NCI-H446 (cell line): Measurements from ENCODE around the gene MND1.

Experiments
- DNase-seq, 2 experiments: peaks; one replicate each; lab custom pipeline; 2025; lab: John Stamatoyannopoulos, UW

Gene MND1

GRCh38 chr4:153346563-153346962 is 2.1 kb downstream of the MND1 start:
- no peak for DNase-seq

DNA sequence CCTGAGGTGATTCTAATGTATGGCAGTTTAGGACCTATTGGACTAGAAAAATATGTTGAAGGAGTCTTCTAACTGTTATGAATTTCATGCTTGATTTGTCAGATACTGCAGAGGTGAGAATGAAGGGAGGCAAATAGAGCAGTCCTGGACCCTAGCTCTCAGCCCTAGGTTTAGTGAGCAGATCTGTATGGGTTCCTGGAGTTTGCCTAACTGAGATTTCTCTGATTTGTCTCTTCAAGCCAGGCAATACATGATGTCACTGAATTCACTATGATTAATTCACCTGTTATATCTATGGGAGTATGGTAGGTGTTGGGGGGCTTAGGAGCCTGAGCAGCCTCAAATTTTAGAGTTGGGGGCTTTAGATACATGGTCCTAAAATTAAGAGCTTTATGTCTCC is 2.6 kb downstream of the MND1 start:
- no peak for DNase-seq

DNA sequence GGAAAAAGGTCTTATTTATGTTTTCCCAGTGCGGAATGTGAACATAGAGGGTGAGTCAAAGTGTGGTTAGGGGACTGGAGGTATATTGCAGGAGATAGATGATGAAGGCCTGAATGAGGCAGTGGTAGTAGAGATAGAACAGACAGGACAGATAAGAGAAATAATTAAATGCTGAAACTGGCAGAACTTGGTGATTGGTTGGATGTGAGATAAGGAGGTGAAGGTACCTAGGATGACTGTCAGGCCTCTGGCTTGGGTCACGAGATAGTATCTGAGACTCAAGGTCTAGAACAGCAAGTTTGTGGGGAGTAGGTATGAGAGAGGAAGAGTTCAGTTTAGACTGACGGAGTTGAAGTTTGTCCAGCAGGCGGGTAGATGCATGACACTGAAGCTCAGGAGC is 3.5 kb downstream of the MND1 start:
- DNase-seq, result no peak

- DNase-seq, result no peak
These were observed 4.8 kb downstream of the MND1 start for GRCh38 chr4:153349206-153349805.

GRCh38 chr4:153362184-153362583 is 17.7 kb downstream of the MND1 start:
- DNase-seq, result peak in 1 of 2 experiments; percentile 15

- no peak for DNase-seq
These were observed 19.6 kb downstream of the MND1 start for GRCh38 chr4:153364061-153364460.

- DNase-seq, result no peak
These were observed 20.5 kb downstream of the MND1 start for GRCh38 chr4:153365003-153365402.

- no peak for DNase-seq
These were observed 22.0 kb downstream of the MND1 start for GRCh38 chr4:153366486-153366885.

DNA sequence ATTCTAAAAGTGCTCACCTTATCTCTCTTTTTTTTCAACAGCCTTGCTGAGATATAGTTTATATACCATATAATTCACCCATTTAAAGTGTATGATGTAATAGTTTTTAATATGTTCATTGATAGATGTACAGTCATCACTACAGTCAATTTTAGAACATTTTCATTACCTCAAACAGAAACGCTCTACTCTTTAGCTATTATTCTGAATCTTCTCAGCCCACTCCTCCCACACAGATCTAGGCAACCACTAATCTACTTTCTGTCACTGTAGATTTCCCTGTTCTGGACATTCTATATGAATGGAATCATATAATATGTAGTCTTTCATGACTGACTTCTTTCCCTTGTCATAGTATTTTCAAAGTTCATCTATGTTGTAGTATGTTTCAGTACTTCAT is 22.6 kb downstream of the MND1 start:
- DNase-seq, result no peak

DNA sequence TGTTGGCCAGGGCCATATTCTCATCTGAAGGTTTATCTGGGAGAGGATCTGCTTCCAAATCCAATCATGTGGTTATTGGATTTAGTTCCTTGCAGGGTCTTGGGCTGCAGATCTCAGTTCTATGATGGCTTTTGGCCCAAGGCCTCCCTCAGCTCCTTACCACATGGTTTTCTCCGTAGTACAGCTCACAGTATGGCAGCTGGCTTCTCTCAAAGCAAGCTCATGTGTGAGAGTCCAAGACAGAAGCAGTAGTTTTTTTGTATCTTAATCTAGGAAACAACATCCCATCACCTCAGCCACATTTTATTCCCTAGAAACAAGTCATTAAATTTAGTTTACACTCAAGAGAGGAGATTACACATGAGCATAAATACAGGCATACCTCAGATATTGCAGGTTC is 24.5 kb downstream of the MND1 start:
- DNase-seq, result no peak

DNA sequence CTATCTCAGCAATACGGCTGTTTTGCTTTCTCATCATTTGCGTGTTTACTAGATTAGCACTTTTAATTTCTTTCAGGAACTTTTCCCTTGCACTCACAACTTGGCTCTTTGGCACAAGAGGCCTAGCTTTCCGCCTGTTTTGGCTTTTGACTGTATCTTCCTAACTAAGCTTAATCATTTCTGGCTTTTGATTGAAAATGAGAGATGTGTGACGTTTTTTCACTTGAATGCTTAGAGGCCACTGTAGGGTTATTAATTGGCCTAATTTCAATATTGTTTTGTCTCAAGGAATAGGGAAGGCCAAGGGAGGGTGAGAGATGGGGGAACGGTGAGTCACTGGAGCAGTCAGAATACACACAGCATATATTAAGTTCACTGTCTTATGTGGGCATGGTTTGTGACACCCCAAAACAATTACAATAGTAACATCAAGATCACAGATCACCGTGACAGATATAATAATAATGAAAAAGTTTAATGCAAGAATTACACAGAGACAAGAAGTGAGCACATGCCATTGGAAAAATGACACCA is 27.3 kb downstream of the MND1 start:
- no peak for DNase-seq

DNA sequence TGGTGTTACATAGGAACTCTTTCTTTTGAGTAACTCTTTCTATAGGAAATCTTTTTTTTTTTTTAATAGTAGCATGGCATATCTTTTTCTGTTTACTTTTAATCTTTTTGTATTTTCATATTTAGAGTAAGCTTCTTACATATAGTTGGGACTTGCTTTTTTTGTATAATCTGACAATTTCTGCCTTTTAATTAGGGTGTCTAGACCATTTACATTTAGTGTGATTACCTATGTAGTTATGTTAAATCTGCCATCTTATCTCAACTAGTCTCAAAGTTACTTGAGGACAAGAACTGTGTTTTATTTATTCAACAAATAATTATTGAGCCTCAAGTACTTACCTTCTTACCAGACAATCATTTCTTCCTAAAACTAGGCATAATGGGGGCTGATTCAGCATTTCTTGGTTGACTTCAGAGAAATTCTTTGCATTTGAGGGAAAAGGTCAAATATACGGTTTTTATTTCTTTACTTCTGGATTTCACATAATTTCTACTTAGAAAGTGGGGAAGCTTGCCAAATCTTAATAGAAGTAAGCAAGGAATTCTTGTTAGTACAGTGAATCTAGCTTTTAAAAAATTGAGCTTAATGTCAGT is 28.6 kb downstream of the MND1 start:
- DNase-seq, result no peak

DNA sequence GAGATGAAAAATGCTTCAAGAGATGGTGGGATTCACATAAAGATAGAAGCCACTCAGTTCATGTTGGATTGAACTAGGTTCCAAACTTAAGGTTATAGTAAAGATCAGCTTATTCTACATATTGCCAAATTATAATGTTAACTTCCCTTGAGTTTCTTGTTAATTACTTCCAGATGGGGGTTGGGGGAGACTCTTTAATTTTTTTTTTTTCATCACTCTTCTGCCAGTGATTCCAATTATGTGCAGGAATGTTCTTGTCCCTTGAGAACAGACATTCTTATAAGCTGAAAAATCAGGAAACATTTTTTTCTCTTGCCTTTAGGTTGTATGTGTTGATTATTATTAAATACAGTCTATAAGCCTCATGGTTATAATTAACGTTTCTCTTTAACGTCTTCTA is 30.0 kb downstream of the MND1 start:
- no peak for DNase-seq

DNA sequence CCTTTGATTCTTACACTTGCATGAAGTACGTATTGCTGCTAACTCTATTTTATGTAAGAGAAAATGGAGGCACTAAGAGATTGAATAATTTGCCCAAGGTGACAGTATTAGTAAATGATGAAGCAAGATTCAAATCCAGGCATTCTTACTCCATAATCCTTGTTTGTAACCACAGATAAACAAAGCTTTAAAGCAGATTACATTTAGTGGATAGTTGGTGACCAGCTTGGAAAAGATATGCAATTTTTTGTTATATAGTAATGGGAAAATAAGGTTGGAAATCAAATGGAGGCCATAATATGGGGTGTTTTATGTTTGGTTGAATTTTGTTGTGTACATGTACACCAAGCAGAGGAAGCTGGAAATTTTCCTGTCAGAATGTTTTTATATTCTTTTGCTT is 30.8 kb downstream of the MND1 start:
- DNase-seq, result no peak

DNA sequence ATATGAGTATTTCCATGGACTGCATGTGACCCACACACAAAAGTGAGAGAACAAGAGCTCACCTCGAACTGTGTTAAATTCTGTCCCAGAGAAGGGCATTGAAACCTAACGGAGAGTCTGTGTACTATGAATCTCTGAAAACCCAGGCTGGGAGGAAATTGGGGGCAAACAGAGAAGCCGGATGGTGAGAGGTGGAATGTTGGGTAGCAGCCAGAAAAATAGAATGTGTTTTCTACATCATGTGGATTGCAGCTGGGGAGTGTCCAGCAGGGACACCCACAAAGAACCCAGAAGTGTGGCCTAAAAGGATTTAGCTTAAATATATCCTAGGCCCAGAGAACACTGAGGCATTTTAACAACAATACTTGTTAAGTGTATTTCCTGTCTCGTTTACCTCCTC is 38.6 kb downstream of the MND1 start:
- no peak for DNase-seq

GRCh38 chr4:153384160-153384559 is 39.7 kb downstream of the MND1 start:
- no peak for DNase-seq

- DNase-seq, result no peak
These were observed 41.3 kb downstream of the MND1 start for GRCh38 chr4:153385784-153386183.

DNA sequence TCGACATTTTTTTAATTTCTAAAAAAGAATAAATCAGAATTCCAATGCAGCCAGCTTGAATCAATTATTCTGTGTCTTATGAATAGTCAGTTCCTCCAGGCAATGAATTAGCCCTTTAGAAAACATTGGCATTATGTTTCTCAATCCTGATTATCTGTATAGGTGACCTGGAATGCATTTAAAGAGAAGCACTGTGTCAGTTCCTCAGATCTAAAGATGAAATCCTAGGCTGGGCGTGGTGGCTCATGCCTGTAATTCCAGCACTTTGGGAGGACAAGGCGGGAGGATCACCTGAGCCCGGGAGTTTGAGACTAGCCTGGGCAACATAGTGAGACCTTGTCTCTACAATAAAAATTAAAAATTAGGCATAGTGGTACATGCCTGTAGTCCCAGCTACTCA is 43.5 kb downstream of the MND1 start:
- DNase-seq, result no peak

GRCh38 chr4:153393397-153393796 is 48.9 kb downstream of the MND1 start:
- DNase-seq, result peak in 1 of 2 experiments; percentile 33

- DNase-seq, result no peak
These were observed 50.5 kb downstream of the MND1 start for GRCh38 chr4:153394945-153395344.

- DNase-seq, result no peak
These were observed 54.2 kb downstream of the MND1 start for GRCh38 chr4:153398713-153399112.

DNA sequence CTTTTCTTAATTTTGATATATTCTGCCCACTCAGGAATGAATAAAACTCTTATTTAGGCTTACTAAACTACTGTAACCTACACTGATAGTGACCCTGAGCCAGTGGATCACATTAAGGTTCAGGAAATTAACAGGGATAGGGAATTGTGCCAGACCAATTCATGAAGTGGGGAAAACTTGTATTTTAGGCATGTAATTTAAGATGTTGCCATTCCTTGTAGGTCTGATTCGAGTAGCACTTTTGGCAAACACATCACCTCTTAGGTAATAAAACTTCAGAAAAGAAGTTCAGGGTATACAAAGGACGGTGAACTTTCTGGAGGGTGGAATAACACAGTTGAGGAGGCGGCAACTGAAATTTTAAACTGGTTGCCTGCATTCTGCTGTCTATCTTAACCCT is 54.9 kb downstream of the MND1 start:
- no peak for DNase-seq

DNA sequence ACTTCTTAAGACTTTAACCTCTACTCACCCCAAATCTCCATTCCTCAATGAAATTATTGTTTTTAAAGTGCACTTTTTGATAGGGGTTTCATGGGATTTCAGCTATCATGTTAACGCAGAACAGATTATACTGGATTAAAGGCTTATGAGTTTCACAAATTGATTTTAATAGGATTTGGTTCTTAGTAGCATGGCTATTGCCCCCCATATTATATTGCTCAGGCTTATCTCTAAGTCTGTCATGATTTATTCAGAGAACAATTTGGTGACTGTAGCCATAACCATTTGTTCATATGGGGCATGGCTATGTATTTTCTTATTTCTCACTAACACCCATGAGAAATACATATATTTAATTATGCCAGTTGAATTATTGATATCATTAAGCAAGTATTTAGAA is 57.0 kb downstream of the MND1 start:
- DNase-seq, result no peak

DNA sequence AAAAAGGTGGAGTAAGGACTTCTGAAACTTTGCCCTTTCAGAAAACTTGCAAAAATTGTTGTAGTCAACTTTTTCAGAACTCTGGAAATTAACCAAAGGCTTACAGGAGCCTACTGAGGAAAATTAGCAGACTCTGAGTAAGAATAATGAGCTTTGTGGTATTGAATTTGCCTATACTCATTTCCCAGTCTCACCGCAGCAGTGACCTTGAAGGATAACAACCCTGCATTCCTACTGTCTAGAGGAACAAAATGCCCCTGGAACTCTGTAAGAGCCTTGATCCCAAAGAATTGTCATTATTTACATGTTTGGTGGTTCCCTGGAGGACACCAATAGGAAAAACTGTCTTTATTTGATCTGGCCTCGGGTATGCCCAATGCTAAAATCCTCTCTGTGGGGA is 57.9 kb downstream of the MND1 start:
- no peak for DNase-seq
